ENCODE measurements around the gene CFAP300. TPM values are rescaled to one million over a fixed set of nuclear protein-coding genes. Genes with fewer than 3 reads are reported as not detected.

The CFAP300 gene
- total RNA-seq, 1 donor from 2014 or later = 0.13 TPM

GRCh38 chr11:102119997-102120396, 72.8 kb downstream of the CFAP300 start:
- no peak for DNase-seq (ENCODE audit: low read depth, low spot score)

- no peak for DNase-seq (ENCODE audit: low read depth, low spot score)
Measured at GRCh38 chr11:102120437-102120973, 73.3 kb downstream of the CFAP300 start.

- no peak for DNase-seq (ENCODE audit: low read depth, low spot score)
Measured at GRCh38 chr11:102121329-102121728, 74.1 kb downstream of the CFAP300 start.

Other genes with a start within 250 kb of the CFAP300 start
- gene CEP126, start 132.4 kb upstream of the CFAP300 start, total RNA-seq = 0.81 and 1.3 TPM in 2 replicates
- not detected in 2 replicates for gene ANGPTL5, start 130.9 kb upstream of the CFAP300 start, total RNA-seq
- gene YAP1, start 63.0 kb downstream of the CFAP300 start, total RNA-seq = 25.6 and 32.0 TPM in 2 replicates

Measured in pulmonary artery endothelial cell (primary cell).